HG03442 (cell line): ENCODE measurements around the gene EBF3.

Experiments
- ATAC-seq: cut with Tn5 transposase; IDR thresholded peaks from one replicate; pipeline ENCODE4 v1.9.1; 2021; ENCODE audit warnings: mild to moderate bottlenecking, moderate library complexity; ENCODE audit not compliant: unreplicated experiment

Gene EBF3

DNA sequence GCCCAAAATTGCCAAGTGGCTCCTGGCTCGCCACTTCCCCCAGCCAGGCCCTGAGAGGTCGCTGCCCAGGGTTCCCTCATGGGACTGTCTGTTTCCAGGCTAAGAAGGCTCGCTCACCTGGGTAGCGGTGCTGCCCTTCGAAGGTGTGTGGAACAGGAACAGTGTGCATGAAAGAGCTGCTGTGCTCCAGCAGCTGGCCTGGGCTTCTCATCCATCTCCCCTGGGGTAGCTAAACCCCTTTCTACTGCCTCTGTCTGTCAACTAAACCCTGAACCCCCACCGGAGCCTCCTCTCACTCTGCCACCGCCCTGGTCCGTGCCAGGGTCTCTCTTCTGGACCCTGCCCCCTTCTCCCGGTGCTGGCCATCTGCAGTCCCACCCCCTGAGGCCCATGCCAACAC is 152.9 kb downstream of the EBF3 start:
- no peak for ATAC-seq

DNA sequence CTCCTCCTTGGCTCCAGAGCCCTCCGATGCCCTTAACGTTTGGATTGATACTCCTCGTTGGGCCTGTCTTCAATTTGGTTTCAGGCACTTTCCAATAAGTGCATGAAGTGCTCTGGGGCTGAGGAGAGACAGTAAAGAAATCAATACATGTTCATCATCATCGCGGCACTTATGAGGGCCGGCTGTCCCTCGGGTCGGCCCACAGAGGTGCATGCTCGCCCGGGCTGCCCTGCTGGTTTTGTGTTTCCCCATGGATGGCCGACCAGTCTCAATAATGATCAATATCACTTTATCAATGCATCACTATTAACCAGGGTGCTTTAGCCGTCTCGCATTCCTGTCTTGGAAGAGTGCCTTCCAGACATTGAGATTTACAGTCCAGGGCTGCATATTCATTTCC is 154.2 kb downstream of the EBF3 start:
- ATAC-seq, result no peak

DNA sequence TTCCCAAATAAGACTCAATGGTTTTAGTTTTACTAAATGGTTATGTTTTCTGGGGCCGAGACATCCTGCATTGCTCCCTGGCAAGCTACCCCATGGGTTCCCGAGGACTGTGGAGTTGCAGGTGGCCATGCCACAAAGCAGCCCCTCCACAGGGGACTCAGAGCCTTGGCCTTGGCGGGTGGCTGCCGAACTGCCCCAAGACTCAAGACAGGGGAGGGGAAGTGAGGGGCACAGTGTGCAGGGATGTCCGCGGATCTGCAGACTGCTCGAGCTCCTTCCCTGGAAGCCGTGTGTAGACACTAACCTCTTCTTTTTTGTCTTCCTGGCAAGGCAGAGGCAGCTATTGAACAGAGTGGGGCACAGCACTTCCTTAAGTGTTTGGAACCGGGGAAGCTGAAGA is 154.6 kb downstream of the EBF3 start:
- no peak for ATAC-seq

- ATAC-seq, result no peak
Observed at GRCh38 chr10:129808092-129808983, 155.7 kb downstream of the EBF3 start.

GRCh38 chr10:129807211-129807610 is 156.9 kb downstream of the EBF3 start:
- ATAC-seq, result no peak

DNA sequence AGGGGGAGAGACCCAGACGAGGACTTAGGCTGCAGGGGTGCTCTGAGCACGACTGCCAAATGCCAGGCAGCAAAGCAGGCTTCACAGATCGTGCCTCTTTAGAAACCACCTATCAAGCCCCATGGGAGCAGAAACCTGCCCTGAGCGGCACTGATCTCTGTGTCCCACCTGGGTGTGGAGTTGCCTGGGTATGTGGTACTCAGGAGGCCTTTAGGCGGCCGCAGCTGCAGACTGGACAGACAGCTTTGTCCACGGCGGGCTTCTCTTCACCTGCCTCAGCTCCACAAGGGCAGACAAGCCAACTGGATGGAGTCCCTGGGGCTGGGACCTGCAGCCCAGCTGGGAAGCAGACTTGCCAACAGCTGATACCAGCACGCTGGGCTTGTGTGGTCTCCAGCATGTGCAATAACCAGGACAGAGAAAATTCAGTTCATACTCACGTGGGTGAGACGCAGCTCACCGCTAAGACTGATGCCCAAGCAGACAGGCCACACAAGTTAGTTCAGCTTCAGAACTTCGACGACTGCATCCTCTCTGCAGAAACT is 163.2 kb downstream of the EBF3 start:
- no peak for ATAC-seq

GRCh38 chr10:129799942-129800341 is 164.1 kb downstream of the EBF3 start:
- no peak for ATAC-seq

GRCh38 chr10:129796710-129797420 is 167.2 kb downstream of the EBF3 start:
- ATAC-seq, result no peak

- no peak for ATAC-seq
Observed at GRCh38 chr10:129793996-129794395, 170.1 kb downstream of the EBF3 start.

DNA sequence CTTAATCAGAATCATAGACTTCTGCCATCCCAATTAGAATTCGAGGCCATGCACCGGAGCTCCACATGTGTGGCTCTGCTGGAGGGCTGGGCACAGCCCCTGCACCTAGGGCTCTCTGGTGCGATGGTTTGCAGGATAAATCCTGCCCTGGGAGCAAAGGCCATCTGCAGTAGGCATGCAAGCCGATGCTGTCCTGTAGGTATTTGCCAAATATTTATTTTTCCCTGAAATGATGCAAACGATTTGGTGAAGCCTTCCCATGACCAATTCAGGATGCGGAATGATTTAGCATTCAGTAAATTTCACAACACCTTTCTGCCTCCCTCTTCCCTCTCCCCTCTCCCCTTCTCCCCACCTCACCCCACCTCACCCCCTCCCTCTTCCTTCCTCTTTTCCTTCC is 170.6 kb downstream of the EBF3 start:
- ATAC-seq, result no peak

DNA sequence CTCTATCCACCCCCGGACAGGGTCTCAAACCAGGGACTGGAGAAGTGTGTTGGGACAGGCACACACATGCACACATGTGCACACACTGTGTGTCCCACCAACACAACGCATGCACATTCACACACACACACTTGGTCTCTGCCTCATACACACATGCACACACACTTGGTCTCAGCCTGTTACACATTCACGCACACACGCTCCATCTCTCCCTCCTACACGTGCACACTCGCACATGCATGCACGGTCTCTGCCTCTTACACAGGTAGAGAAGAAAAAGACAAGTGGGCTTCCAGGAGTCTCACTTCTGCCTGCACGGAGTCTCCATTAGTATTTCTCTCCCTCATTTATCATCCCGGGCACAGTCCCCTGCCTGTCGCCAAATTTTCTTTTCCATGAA is 171.2 kb downstream of the EBF3 start:
- ATAC-seq, result no peak

- ATAC-seq, result no peak
Observed at GRCh38 chr10:129792141-129792540, 171.9 kb downstream of the EBF3 start.

DNA sequence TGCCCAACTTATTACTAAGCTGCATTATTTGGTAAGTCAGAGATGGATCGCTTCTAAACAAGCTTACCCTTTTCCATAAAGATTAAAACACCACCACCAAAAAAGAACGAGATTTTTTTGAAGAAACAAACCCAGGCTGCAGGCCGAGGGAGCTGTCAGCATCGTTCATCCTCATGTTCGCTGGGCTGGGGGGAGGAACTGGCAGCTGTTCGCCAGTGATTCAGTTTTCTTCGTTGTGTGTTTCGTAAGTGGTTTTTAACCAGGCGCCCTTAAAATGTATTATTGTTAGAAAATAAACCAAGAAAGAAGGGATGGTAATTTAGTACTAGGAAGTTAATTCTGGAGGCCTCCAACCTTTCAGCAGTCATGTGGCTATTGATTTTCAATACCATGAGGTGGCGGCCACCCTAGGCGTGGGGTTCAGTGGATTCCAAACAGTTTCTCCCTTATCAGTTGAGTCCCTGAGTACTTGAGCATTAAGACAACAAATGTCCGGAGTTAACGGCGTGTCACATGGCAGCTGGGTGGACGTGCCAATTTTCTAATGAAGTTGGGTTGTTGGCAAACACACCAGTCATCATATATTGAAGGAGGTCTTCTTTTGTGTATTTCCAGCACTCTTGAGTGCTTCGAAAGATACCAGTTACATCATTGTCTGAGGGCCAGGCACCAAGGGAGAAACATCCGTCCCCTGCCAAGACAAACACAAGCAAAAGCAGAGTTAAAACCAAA is 173.2 kb downstream of the EBF3 start:
- ATAC-seq, result no peak

GRCh38 chr10:129788215-129788614 is 175.9 kb downstream of the EBF3 start:
- ATAC-seq, result no peak

- ATAC-seq, result no peak
Observed at GRCh38 chr10:129787557-129787956, 176.5 kb downstream of the EBF3 start.

DNA sequence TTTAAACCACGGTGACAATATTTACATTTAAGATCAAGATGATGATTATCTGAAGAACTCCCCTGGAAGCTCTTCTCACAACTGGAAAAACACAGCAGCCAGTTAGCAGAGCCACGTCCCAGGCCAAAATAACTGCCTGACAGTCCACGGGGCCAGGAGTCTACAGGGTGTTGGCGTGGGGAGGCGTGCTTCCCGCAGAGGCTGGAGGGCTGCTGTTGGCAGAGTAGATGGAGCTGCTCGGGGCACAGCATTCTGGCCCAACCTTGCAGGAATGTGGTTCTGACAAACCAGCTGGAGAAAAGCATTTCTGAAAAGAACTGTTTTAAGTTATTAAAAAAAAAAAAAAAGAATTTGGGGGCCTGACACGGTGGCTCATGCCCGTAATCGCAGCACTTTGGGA is 177.9 kb downstream of the EBF3 start:
- no peak for ATAC-seq

- no peak for ATAC-seq
Observed at GRCh38 chr10:129785536-129785981, 178.5 kb downstream of the EBF3 start.
